Tibial artery (tissue), 4 donors: ENCODE results near the gene MASP1.

Source experiments
- DNase-seq, 2 donors: peaks; one replicate each; pipeline ENCODE4 v3.0.0-alpha.2; 2019
- H3K27ac ChIP-seq, 2 donors: fragments of 200-600 bp; sonication (generic) in 1 of 2; 1 replicate in 1 of 2; 2 replicates in 1 of 2; pipeline ENCODE4 v1.5.1; 2018 to 2019; ENCODE audit warnings: mild to moderate bottlenecking in 1 of 2
- H3K27me3 ChIP-seq, 2 donors: fragments of 200-600 bp; sonication (generic) in 1 of 2; one replicate each; pipeline versions ENCODE4 v1.5.1 to v1.6.0; 2016 to 2019
- H3K36me3 ChIP-seq, 3 donors: fragments of 200-600 bp; sonication (generic) in 2 of 3; one replicate each; pipeline ENCODE4 v1.5.1; 2016 to 2019; ENCODE audit warnings: mild to moderate bottlenecking in 2 of 3
- H3K4me1 ChIP-seq, 4 donors: fragments of 200-600 bp; sonication (generic) in 2 of 4; 1 replicate in 3 of 4; 2 replicates in 1 of 4; pipeline ENCODE4 v1.5.1; 2016 to 2019
- H3K4me3 ChIP-seq, 2 donors: fragments of 200-600 bp; sonication (generic) in 1 of 2; 1 replicate in 1 of 2; 2 replicates in 1 of 2; pipeline ENCODE4 v1.5.1; 2018 to 2019; ENCODE audit warnings: mild to moderate bottlenecking in 2 of 2
- H3K9me3 ChIP-seq, 3 donors: fragments of 200-600 bp; sonication (generic) in 1 of 3; one replicate each; pipeline ENCODE4 v1.5.1; 2016 to 2019
- CTCF ChIP-seq, 2 experiments: fragments of 200-600 bp in 1 of 2; fragments of 450-650 bp in 1 of 2; IDR thresholded peaks; one replicate each; pipeline ENCODE4 v1.5.1; 2017 to 2019; ENCODE audit warnings: antibody characterized with exemption in 2 of 2, mild to moderate bottlenecking in 1 of 2, moderate library complexity in 1 of 2
- intact Hi-C: fragments of 100-400 bp; cut with DNase I; formaldehyde crosslinking; loops from one replicate; pipeline ENCODE4 v1.15.0; 2023; ENCODE audit warnings: low total_unique reads

The MASP1 gene

GRCh38 chr3:187274315-187274976, 17.1 kb downstream of the MASP1 start:
- TF ChIP-seq CTCF (IDR thresholded peaks at IDR 0.05): no peak
- no peak for DNase-seq
- Histone ChIP-seq H3K36me3 (peaks cover 0 to 6% (median 0%) of the 10 kb centered on the region in 3 donors), H3K4me1 (no peaks in the 10 kb centered on the region), H3K27ac (no peak overlapping the region), H3K9me3 (peaks cover 0 to 11% (median 3%) of the 10 kb centered on the region in 3 donors), H3K27me3 (no peaks in the 10 kb centered on the region), H3K4me3 (no peak overlapping the region)
- intact Hi-C loops: no loop called here

- Histone ChIP-seq H3K9me3 (peaks cover 0 to 17% (median 13%) of the 10 kb centered on the region in 3 donors), H3K4me3 (no peak overlapping the region), H3K4me1 (no peaks in the 10 kb centered on the region), H3K27ac (no peak overlapping the region), H3K36me3 (peaks cover 0 to 10% (median 0%) of the 10 kb centered on the region in 3 donors), H3K27me3 (no peaks in the 10 kb centered on the region)
- intact Hi-C loops: no loop called here
- no peak for DNase-seq
- TF ChIP-seq CTCF (IDR thresholded peaks at IDR 0.05): no peak
Observed at GRCh38 chr3:187271582-187271981, 20.0 kb downstream of the MASP1 start.

- Histone ChIP-seq H3K4me3 (no peak overlapping the region), H3K27ac (no peak overlapping the region), H3K27me3 (no peaks in the 10 kb centered on the region), H3K4me1 (peaks cover 4 to 16% (median 8%) of the 10 kb centered on the region in 4 donors), H3K36me3 (peaks cover 0 to 10% (median 0%) of the 10 kb centered on the region in 3 donors), H3K9me3 (peaks cover 0 to 17% (median 13%) of the 10 kb centered on the region in 3 donors)
- intact Hi-C loops: no loop called here
- no peak for TF ChIP-seq CTCF (IDR thresholded peaks at IDR 0.05)
- DNase-seq: no peak
Observed at GRCh38 chr3:187269486-187269885, 22.1 kb downstream of the MASP1 start.

GRCh38 chr3:187267306-187267705, 24.2 kb downstream of the MASP1 start:
- H3K4me3 ChIP-seq: no peak overlapping the region
- peaks cover 0 to 17% (median 13%) of the 10 kb centered on the region in 3 donors for H3K9me3 ChIP-seq
- peaks cover 0 to 10% (median 0%) of the 10 kb centered on the region in 3 donors for H3K36me3 ChIP-seq
- no peak for DNase-seq
- no peaks in the 10 kb centered on the region for H3K27me3 ChIP-seq
- H3K4me1 ChIP-seq: peaks cover 5 to 32% (median 18%) of the 10 kb centered on the region in 4 donors
- intact Hi-C loops: no loop called here
- no peak overlapping the region for H3K27ac ChIP-seq
- no peak for TF ChIP-seq CTCF (IDR thresholded peaks at IDR 0.05)

GRCh38 chr3:187266691-187267090, 24.8 kb downstream of the MASP1 start:
- H3K4me3 ChIP-seq: no peak overlapping the region
- DNase-seq: no peak
- H3K27me3 ChIP-seq: no peaks in the 10 kb centered on the region
- intact Hi-C loops: no loop called here
- peaks cover 0 to 10% (median 0%) of the 10 kb centered on the region in 3 donors for H3K36me3 ChIP-seq
- H3K9me3 ChIP-seq: peaks cover 0 to 17% (median 13%) of the 10 kb centered on the region in 3 donors
- TF ChIP-seq CTCF (IDR thresholded peaks at IDR 0.05): no peak
- no peak overlapping the region for H3K27ac ChIP-seq
- H3K4me1 ChIP-seq: peaks cover 5 to 32% (median 18%) of the 10 kb centered on the region in 4 donors
